ENCODE measurements around the gene ELF1.
"Not testable (repeated sequence)": the region's sequence is repeated elsewhere in the genome, so short reads cannot be mapped to it uniquely, and the experiment has no call there.

The ELF1 gene

DNA sequence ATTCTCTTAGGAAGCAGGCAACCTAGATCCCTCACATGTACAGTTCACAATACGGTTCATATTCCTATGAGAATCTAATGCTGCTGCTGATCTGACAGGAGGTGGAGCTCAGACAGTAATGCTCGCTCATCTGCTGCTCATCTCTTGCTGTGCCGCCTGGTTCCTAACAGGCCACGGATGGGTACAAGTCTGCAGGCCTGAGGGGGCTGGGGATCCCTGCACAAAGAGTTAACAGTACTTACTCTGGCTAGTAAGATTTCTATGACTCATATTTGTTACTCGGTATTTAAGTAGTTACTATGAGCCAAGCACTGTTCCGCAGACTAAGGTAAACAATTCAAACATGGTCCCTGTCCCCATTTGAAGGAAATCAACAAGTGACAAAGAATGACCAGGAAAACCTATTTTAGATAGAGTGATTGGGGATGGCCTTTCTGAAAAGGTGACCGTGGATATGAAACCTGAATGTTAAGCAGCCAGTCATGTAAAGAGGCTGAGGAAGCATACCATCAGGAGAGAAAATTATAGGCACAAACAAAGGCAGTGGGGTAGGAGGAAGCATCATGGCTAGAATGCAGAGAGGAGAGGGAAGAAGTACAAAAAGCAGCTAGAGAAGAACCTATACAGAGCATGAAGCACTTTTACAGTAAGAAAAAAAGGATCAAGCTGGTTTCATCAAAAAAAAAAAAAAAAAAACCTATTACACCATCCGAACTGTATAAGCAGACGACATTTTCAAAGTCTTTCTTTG lies 21.6 kb upstream of the ELF1 start:
- DNase-seq: no peak

DNA sequence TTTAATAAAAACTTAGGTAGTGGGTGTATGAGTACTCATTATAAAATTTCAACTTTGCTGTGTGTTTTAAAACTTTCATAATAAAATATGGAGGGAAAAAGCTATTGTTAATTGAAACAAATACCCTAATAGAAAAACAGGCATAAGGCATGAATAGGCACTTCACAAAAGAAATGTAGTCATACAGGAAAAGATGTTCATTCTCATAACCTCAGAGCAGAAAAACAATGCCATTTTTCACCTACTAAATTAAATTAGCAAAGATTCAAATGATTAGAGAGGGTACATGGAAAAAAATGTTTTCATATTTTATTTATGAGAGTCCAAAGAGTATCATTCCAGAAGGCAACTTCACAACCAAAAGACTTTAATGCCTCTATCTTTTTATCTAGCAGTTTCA lies 20.6 kb upstream of the ELF1 start:
- no peak for DNase-seq

DNA sequence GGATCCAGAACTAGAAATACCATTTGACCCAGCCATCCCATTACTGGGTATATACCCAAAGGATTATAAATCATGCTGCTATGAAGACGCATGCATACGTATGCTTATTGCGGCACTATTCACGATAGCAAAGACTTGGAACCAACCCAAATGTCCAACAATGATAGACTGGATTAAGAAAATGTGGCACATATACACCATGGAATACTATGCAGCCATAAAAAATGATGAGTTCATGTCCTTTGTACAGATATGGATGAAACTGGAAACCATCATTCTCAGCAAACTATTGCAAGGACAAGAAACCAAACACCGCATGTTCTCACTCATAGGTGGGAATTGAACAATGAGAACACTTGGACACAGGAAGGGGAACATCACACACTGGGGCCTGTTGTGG lies 17.4 kb upstream of the ELF1 start:
- DNase-seq: not testable (repeated sequence)

GRCh38 chr13:41034881-41035280 lies 15.8 kb upstream of the ELF1 start:
- DNase-seq: no peak

DNA sequence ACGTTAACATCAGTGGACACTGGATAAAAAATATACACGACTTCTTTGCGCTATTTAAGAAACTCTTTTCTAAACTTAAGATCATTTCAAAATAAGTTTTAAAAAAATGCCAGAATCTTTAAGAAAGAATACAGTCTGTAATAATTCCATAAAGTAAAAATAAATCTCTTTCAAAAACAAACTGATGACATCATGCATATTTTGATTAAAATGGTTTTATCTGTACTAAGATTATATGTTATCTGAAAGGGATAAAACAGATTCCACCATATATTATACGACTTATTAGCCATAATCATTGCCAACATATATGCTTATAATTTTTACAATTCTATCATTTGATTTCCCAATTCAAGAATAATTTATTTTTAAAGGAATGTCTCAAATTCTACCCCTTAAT lies 15.3 kb upstream of the ELF1 start:
- DNase-seq: no peak

GRCh38 chr13:41032691-41033376 lies 13.7 kb upstream of the ELF1 start:
- no peak for DNase-seq

DNA sequence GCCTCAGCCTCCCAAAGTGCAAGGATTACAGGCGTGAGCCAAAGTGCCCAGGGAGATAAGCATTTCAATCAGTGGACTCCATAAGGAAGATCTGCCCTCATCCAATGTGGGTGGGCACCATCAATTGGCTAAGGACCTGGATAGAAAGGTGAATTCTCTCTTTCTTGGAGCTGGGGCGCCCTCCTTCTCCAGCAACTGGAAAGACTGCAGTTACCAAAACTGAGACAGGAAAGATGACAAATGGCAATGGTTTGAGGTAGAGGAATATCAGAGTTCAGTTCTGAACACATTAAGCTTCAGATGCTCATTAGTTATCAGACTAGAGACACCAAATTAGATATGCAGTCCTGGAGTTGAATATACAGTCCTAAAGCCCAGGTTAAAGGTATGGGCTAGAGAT lies 10.5 kb upstream of the ELF1 start:
- no peak for DNase-seq

DNA sequence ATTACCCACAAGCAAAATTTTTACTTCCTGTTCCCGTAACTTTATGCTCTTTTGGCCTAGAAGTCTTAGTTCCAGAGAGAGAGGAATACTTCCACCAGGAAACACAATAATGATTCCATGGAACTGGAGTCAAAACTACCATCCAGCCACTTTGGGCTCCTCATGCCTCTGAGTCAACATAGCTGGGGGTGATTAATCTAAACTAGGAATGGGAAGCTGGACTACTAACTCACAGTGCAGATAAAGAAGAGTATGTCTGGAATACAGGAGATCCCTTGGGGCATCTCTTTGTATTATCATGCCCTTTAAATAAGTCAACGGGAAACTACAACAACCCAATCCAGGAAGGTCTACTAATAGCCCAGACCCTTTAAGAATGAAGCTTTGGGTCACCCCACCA lies 8.9 kb upstream of the ELF1 start:
- DNase-seq: no peak

- DNase-seq: no peak
These were observed 7.7 kb upstream of the ELF1 start for GRCh38 chr13:41026788-41027187.

DNA sequence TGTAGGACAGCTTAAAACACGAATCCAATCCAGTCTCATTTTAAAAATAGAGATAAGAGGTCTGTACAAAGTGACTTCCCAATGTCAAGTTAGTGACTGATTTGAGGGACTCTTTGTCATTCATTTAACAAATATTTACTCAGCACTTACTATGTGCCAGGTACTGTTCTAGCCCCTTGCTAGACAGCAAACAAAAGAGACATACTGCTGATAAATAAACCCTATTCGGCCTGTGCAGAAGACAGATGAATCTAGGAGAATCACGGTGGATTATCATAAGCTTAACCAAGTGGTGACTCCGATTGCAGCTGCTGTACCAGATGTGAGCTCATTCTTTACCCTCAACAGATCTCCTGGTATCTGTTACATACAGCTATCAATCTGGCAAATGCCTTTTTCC lies 6.4 kb upstream of the ELF1 start:
- no peak for DNase-seq

- no peak for DNase-seq
These were observed 647 bp upstream of the ELF1 start for GRCh38 chr13:41019578-41020347.

DNA sequence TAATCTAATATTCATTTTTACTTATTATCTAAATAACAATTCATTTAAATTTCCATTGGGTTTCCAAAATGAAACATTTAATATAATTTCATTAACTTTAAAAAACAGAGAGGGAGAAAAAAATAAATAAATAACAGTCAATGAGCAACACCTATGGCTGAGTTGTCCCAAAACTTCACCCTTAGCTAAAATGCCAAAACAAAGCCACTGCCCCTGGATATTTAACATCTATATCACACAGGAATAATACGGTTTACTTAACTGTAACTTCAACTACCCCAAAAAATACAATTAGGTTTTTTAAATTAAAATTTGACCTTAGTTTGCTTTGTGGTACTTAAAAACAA lies 541 bp downstream of the ELF1 start:
- DNase-seq: no peak

DNA sequence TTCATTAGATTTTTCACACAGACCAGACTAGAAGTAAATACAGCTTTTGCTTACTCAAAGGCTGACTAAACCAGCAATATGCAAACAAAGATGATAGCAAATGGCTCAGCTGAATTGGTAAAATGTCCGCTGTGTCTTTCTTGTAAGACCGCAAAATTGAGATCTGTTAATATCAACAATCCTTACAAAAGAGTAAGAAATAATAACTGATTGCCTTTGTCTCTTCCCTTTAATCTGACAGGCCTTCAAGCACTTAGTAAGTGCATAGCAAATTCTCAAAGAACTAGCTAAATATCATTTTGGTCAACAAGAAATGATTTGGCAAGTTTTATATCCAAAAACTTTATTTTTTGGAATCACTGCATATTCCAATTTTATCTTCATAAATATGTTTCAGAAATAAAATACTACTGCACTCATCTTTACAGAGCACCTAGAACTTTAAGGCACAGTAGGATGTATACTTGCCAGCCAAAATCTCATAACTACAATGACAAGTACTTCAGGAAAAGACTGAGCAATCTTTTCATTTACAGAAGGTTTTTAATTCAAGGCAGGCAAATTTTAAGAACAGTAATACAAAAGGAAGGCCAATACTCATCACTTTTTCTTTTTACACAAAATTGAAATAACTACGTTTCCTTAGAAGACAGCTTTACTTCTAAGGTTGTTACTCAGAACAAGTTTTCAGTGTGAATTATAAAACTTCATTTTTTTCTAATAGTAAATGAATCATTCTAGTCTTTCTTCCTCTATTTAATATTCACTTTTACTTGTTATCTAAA lies 1.1 kb downstream of the ELF1 start:
- peak in 1 of 2 donors; percentile 28 for DNase-seq

DNA sequence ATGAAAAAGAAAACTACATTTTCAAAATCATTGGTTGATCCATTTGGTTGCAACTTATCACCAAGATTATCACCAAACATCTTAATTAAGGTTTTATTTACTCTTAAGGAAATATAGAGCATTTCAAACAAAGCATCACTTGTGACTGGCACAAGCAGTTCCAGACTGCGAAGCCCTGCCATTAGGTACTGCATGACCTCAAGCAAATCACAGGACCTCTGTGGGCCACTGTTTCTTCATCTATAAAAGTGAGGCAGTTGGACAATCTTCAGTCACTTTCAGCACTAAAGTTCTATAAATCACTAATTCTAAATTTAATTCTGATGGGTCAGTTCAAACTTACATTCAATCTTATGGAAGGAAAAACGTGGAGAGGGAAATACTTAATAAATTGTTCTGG lies 2.0 kb downstream of the ELF1 start:
- DNase-seq: no peak

DNA sequence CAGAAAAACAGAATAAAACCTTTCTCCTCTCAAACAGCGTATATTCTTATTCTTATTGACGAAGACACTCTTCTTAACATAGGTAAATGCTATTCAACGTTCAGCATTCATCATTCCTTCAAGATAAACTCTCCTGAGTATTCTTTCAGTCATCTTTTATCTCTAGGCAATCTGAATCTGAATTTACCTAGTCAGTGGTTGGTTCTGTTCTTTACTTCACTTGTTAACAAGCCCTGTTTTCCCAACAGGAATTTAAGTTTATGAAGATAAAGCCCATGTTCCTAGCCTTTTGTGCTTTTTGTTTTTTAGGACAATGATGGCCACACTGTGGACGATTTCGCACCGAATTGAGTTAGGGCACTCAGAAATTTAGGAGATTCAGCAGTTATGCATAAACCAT lies 3.2 kb downstream of the ELF1 start:
- DNase-seq: no peak

DNA sequence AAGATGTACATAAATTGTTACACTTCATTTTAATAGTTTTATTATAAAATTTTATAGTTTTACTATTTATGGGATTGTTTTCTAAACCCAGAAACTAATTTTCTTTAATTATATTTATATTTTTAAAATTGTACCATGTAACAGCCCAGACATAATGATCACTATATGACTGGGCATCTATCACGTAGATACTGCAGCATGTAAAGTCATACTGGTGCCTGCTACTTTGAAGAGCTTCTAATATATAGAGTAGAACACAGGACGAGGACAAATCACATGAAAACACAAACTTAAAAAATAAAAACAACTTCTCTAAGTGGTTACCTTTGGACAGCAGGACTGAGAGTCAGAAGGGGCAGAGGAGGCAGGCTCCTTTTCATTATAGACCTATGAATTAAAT lies 5.3 kb downstream of the ELF1 start:
- DNase-seq: no peak

DNA sequence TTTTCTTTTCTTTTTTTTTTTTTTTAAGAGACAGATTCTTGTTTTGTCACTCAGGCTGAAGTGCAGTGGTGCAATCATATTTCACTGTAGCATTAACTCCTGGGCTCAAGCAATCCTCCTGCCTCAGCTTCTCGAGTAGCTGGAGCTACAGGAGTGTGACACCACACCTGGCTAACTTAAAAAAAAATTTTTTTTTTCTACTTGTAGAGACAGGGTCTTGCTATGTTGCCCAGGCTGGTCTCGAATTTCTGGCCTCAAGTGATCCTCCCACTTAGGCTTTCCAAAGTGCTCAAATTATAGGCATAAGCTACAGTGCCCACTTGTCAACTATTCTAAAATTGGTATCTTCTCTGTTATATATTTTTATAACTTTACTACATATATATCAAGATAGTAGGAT lies 6.6 kb downstream of the ELF1 start:
- DNase-seq: no peak

- no peak for DNase-seq
These were observed 7.6 kb downstream of the ELF1 start for GRCh38 chr13:41011382-41011956.

DNA sequence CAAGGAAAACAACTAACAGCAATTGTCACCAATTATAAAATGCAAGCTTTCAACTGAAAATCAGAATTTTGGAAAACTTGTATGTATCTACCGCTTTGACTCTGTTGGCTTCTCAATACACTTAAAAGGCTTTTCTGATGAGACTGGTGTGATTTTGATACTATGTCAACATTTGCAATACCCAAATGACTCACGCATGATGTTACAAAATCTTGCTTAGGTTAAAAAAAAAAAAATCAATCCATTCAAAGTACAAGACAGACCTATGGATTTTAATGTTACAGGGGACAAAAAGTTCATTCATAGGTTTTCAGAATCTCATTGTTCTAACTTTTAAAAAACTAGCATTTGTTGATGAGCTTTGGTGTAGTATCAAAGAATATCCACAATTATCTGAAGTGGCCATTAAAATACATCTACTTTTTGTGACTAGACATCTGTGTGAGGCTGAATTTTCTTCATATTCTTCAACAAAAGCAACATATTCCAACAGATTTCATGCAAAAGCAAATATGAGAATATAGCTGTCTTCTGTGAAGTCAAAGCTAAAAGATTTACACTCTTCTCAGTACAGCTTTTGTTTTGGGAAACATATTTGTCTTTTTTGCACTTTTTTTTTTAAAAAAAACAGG lies 10.7 kb downstream of the ELF1 start:
- no peak for DNase-seq

- no peak for DNase-seq
These were observed 11.4 kb downstream of the ELF1 start for GRCh38 chr13:41007744-41008128.

- no peak for DNase-seq
These were observed 12.0 kb downstream of the ELF1 start for GRCh38 chr13:41006978-41007743.

GRCh38 chr13:41006306-41006705 lies 12.8 kb downstream of the ELF1 start:
- no peak for DNase-seq

Measured in hippocampal formation (tissue), 2 donors.